NCI-H146 treated with DMSO at 0.1 percent for 48 hours (cell line): Measurements from ENCODE around the gene VEGFC.

Experiments used
- DNase-seq: peaks from one replicate; lab custom pipeline; 2025; ENCODE audit not compliant: unreplicated experiment; lab: John Stamatoyannopoulos, UW

The VEGFC gene, protein sequence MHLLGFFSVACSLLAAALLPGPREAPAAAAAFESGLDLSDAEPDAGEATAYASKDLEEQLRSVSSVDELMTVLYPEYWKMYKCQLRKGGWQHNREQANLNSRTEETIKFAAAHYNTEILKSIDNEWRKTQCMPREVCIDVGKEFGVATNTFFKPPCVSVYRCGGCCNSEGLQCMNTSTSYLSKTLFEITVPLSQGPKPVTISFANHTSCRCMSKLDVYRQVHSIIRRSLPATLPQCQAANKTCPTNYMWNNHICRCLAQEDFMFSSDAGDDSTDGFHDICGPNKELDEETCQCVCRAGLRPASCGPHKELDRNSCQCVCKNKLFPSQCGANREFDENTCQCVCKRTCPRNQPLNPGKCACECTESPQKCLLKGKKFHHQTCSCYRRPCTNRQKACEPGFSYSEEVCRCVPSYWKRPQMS

DNA sequence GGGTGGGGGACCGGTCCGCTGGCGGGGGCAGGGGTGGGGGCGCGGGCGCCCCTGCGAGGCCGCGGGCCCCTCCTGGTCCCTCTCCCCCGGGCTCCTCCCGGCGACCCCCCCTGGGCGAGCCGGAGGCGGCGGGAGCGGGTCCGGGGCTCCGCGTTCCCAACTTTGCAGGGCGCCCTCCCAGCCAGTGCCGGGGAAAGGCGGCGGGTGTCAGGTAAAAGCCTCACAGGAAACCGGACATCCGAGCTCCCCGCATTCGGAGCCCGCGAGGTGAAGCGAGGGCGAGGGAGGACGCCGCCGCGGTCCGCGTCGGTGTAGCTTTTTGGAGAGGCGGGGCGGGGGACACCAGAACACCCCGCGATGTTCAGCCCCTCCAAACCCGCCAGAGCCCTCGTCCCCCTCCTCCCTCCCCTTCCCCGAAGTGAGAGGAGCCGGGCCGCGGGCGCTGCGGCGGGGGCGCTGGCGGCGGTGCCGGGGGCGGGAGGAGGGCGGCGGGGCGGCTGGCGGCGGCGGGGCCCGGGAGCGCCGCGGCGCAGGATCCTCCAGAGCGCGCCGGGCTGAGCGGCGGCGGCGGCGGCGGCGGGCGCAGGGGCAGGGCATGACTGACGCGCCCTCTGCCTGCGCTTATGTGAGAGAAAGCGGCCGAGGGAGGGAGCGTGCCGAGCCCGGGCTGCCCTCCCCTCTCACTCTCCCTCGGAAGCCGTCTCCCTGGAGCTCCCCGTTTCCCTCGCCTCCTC lies at the start of gene VEGFC:
Gene VEGFC (minus strand): TSS at position 597 of the 734 bp plus-strand sequence. CDS start 611 bp downstream, outside the sequence.
- no peak for DNase-seq

DNA sequence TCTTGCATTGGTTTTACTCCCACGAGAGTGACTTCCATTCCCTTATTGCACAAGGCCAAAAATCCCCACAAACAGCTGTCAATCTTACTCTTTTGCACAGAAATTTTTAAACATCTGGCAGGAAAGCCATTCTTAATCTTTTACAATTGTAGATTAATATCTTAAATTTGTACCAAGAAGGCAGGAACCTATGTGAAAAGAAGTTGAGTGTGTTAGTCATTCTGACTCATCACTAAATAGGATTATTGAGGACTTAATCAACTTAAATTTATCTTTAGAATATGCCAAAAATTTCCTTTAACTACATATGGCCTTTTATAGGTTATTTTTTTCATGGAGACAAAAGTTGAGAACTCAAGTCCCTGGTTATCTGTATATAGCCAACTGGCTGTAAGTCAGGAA lies 49.0 kb upstream of the VEGFC start:
- no peak for DNase-seq

DNA sequence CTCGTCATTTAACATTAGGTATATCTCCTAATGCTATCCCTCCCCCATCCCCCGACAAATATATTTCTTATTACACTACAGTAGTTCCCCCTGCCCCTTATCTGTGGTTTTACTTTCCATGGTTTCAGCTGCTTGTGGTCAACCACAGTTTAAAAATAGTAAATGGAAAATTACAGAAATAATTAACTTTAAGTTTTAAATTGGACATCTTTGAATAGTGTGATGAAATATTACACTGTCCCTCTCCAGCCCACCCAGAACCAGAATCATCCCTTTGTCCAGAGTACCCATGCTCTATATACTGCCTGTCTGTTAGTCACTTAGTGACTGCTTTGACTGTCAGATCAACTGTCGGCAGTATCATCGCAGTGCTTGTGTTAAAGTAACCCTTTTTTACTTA lies 47.4 kb upstream of the VEGFC start:
- DNase-seq = no peak

DNA sequence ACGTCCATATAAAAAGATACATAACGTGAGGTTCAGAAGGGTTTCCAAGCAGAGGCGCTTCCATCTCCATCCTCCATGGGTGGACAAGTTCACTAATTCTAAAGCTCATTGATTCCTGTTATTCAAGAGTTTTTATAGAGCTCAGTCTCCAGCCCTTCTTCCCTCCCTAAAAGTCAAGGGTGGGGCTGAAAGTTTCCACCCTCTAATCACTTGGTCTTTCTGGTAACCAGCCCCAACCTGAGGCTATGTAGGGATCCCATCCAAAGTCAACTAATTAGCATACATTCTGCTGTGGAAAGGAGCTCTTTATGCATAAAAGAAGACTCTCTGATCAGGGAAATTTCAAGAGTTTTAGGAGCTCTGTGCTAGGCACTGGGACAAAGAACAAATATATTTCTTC lies 46.9 kb upstream of the VEGFC start:
- DNase-seq = no peak

DNA sequence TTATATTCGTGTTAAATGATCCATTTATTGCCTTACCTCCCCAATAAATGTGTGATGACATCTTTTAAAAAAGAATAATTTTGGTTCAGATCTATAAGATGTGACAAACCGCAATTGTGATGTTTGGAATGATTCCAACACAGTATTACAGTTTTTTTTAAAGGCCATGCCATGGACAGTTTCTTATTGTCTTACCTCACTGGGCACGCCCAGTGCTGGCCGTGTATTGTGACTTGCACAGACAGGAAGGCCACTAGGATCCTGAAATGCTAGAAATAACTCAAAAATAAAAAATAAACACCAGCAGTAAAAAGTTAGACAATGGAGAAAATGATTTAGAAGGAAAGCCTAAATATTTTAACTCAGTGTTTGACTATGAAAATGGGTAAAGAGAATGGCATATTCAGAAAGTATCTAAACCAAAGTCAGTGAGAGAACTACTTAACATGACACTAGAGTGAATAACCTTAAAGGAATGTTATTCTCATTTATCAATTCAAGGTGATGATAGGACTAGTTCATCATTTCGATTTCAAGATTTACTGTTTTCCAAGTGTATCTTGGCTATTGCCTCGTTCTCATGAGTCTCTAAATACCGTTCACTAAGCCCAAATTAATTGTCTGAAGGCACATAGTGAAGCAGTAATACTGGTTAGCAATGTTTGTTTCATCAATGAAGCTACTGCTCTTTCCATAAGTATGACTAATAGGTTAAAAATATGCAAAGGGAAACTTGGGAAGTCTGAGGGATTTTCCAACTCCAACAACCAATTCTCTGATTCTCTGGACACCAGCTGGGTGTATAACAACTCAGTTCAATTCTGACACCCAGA lies 46.1 kb upstream of the VEGFC start:
- DNase-seq = no peak

DNA sequence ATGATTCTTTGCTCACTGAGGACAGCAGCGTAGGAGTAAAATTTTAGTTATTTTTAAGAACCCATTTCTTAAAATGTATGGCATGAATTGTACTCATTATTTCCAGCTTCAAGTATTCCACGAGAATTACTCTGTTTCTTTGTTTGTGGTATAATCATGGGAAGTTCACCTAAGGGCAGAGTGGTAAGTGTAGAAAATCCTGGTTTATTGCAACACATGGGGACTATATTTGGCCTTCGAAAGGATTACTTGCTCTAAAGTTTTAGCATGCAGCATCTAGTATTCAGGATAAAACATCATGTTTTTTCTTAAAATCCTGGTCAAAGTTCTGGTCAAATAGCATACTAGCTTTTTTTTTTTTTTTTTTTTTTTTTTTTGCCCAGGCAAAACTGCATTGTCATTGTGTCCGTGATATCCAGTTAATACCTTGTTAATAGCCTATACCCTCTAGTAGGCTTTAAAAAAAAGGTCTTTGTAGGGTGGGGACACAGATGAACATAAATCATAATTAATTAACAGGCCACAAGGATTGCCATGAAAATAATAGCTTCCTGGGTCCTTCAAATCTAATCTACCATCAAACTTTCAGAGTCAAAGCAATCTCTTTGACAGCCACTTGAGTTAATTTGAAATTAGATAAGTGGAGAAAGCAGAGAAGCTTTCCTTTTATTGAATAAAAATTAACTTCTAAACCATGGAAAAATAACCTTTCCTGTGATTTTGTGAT lies 44.6 kb upstream of the VEGFC start:
- no peak for DNase-seq

DNA sequence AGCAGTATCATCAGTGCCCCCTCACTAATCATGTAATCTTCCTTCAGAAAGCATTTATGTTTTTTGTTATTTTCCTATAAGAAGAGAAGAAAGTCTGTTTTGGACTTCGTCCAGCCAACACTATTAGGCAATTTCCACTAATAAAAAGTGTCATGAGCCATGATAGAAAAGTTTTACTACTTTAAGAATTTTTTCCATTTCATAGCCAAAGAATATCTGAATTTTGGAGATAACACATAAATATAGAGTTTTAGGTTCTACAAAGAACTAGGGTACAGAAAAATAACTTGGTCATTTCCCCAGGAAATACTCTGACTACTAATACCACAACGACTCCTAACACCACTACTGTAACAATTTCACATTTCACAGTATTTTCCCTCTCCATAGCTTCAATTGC lies 41.8 kb upstream of the VEGFC start:
- no peak for DNase-seq

DNA sequence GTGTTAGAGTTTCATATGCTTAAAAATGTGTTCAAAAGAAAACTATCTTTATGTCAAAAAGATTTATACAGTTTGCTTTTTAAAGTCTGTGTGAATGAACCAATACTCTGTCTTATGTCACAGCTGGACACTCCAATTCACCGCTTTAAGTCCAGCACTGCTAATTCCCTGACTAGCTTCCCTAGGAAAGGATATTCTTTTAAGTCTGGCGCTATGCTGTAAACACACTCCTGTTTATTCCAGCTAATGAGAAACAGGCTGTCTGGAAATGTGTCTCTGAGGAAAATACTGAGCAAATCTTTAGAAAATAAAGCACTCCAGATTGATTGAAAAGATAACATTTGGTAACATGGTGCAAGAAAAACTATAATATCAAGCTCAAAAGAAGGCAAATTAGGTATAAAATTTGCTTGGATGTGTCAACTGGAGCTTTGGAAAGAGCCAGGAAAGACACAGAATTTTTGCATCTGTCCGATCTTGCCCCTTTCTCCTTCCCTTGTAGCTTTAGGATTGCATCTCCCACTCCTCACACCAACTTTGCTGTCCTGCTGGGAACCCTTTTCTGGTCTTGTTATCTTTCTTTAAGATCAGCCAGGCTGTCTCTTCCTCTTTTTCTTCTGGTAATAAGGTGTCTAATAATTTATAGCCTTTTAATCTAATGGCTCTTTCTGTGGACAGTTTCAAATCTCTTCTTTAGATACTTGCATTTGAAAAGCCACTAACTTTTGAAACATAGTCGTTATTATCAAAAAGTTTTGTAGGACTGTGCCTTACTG lies 40.9 kb upstream of the VEGFC start:
- DNase-seq = no peak

DNA sequence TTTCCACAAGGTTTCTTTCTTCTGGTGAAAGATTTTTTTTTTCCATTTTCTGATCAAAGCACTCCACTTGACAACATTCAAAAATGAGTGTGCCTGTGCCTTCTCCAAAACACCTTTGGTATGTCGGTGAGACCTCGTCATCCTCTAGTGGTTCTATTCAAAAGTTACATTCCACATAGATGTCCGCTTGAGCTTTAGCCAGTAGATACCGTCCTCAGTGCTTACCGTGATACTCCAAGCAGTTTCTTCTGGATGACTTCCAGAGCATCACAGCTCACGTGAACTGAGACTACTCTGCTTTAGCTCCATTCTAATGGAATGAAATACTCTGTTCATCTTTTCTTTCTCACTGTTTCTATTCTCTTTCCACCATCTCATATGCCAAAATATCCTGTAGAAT lies 38.2 kb upstream of the VEGFC start:
- no peak for DNase-seq

DNA sequence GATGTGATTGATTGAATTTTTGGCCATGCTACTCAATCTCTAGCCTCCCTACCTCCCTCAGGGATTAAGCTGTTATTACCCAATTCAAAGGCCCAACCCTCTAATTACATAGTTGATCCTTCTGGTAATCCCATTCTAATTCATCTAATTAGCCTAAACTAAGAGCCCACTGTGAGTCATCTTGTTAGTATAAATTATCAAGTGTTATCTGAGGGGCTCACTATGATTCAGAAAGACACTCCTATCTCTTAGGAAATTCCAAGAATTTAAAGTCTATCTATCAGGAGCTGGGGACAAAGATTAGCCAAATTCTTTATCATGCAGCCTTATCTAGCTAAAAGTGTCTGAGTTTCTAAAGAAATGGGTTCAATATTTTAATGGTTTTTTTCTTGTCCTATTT lies 32.9 kb upstream of the VEGFC start:
- DNase-seq = no peak

DNA sequence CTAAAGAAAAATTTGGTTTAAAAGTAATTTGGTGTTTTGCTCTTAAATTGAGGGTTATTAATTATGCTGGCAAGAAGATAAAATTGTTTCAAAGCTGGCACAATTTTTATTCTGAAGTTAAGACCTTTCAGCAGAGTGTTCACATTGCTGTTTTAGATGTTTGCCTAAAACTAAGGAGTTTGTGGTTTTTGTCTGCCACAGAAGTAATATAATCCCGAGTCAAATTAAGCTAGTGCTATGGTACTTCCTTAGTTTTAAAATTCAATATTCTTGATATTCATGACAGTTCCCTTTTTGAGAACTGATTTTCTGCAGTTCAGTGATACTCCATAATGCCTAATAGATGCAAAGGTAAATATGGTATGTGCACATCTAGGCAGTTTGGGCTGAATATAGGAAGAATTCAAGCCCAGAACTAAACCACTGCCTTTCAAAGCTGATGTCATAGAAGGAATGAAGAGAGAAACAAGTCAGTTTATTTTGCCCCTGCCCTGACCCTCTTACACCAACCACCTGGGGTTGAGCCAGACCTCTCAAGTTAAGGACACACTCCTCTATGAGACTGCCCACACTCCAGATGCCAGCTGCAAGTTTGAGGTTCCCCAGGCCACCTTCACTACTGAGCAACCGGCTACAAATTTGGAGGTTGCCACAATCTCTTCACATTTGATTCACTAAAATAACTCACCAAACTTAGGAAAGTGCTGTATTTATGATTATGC lies 32.1 kb upstream of the VEGFC start:
- DNase-seq = no peak

DNA sequence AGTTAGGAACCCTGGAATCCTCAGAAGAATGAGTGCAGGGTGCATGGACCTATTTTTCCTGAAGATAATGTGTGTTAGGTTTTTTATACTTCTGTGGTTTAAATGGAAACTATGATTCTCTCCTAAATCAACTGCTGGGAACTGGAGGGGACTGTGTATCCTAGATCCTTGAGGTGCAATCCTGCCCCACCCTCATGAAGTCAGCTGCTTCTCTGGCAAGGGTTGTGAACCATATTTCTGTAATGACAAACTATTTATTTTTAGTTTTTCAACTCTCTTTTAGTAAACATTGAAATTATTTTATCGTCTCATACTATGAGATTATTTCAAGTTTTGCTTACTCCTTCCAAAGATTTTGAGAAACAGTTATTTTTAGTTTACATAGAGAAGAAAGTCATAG lies 25.8 kb upstream of the VEGFC start:
- no peak for DNase-seq

DNA sequence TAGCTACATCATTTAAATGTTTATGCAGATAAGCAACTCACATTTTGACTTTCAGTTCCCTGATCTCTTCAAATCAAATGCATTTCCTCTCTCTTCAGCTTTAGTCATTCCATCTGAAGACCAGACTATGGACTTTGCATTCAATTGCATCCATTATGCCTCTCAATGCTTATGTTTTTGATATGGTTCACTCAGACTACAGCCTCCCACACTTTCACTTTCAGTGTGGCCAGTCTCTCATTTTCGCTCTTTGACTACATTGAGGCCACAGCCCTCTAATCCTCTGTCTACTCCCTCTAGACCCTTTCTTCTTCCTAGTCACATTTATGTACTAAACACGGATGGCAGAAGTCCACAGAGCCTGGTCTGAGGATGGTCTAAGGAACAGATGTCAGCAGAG lies 24.5 kb upstream of the VEGFC start:
- DNase-seq = no peak

DNA sequence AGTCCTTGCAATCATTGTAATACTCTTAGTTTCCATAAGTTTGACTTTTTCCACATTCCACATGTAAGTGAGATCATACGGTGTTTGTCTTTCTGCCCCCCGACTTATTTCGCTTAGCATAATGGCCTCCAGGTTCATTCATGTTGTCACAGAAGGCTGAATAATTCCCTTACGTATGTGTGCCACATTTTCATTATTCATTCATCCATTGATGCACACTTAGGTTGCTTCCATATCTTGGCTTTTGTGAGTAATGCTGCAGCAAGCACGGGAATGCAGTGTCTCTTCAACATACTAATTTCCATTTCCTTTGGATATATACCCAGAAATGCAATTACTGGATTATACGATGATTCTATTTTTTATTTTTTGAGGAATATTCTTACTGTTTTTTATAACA lies 22.0 kb upstream of the VEGFC start:
- DNase-seq = no peak

DNA sequence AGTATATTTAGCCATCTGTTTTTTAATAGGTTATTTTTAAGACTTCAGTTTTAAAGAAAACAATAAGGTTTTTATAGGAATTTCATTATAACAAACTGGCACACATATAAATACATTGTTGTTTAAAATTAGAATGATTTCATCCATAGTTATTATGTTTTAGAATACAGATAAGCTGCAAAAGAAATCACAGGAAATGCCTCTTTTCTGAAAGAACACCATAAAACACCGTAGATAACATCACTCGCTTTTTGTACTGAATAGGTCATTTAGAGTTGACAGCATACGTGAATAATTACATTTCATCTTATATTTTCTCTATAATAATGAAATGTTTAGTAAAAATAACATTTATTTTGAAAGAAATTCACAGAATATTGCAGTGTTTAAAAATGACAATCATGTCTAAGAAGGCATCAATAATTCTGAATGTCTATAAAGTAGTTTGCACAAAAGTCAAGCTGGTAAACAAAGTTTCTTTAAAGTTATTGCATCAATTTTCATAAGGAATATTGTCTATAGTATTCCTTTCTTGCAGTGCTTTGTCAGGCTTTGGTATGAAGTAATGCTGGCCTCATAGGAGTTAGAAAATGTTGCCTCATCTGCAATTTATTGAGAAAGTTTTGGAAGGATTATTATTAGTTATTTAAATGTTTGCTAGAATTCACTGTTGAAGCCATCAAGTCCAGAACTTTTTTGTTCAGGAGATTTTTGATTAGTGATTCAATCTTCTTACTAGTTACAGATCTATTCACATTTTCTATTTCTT lies 17.9 kb upstream of the VEGFC start:
- DNase-seq = no peak

DNA sequence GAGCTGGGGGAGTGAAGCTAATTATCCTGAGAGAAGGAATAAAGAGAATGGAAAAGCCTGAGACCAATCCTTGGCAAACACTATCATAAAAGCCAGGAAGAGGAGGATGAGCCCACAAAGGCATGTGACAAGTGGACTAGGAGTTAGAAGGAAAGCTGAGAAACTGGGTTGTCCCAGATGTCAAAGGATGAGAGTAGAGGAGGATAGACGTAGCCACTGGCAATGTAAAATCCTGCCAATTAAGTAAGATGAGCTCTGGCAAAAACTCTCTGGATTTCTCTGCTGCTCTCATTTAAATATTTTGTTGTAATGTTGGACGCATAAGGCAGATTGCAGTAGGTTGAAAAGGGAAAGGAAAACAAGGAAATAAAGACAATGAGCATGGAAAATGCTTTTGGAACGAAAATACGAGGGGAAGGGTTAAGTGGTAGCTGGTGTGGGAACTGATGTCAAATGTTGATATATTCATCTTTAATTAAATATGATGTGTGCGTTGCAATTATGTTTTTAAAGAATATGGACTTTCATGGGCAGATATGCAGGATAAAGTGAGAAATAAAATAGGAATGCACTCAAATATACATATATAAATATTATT lies 14.2 kb upstream of the VEGFC start:
- no peak for DNase-seq

DNA sequence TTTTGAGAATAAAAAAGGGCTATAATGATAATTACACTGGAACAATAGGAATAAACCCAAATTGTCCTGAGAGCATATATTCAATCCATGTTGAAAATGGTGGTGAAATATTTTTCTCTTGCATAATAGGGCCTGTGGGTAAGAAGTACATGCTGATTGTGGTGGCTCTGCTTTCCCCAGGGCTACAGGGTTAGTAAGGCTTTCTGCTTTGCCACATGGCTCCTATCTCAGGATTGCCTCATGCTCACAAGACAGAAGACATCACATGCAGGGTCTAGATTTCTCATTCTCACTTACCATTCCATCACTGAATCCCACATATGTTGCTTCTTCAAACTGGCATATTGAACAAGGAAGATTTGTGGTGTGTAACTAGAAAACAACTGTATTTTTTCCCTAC lies 12.4 kb upstream of the VEGFC start:
- no peak for DNase-seq

DNA sequence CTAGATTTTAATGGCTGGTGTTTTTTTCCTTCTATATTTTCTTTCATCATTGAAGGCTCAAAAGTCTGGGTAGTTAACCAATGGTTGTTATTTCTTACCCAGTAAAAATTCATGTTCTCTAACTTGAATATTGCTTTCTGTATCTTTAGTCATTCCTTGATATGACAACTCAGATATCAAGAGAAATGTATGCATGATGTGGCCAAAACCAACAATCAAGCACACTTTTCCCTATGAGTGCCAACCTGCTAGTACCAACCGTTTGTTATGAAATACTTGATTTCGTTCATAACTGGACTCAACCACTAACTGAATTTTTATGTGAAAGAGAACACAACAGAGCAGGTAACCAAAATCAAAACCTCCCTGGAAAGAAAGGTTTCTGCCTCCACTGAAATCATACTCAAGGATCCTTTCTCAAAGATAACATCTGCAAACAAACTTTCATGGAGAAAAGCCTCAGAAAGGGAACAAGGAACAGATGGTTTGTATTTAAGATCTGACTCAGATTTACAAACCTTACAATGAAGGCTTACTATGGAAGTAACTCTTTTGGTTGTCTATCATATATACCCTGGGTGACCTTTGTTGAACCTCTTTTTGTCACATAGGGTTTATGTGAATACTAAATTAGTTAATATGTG lies 8.3 kb upstream of the VEGFC start:
- no peak for DNase-seq
